Calu3 (cell line): ENCODE results near the gene TSPAN18. TPM values are rescaled to one million over a fixed set of nuclear protein-coding genes. Genes with fewer than 3 reads are reported as not detected.

Experiments
- BruUV-seq: library from RNA; stranded (reverse); fragments of 400-500 nt; replicated peaks from 2 replicates; lab custom pipeline; 2021; lab: Mats Ljungman, UMichigan
- CTCF ChIA-PET: fragments of 300-600 bp; sonication (Branson Sonifier 250); formaldehyde crosslinking; loops from one replicate; lab custom pipeline; 2022; ENCODE audit warnings: antibody characterized with exemption; lab: Charles Lee
- DNase-seq: peaks from one replicate; pipeline ENCODE4 v3.0.0; 2022
- H3K27ac Mint-ChIP-seq: one replicate; pipeline ENCODE4 v1.8.0; 2022; ENCODE audit warnings: mixed read lengths; ENCODE audit not compliant: unreplicated experiment
- H3K27me3 Mint-ChIP-seq: one replicate; pipeline ENCODE4 v1.8.0; 2022; ENCODE audit warnings: mixed read lengths; ENCODE audit not compliant: unreplicated experiment
- H3K36me3 Mint-ChIP-seq: one replicate; pipeline ENCODE4 v1.8.0; 2022; ENCODE audit warnings: mild to moderate bottlenecking, moderate library complexity, mixed read lengths; ENCODE audit not compliant: insufficient read depth, unreplicated experiment
- H3K4me1 Mint-ChIP-seq: one replicate; pipeline ENCODE4 v1.8.0; 2022; ENCODE audit warnings: mild to moderate bottlenecking, low read depth, mixed read lengths; ENCODE audit not compliant: unreplicated experiment
- H3K4me3 Mint-ChIP-seq: one replicate; pipeline ENCODE4 v1.8.0; 2022; ENCODE audit warnings: mild to moderate bottlenecking, low read depth, moderate library complexity, mixed read lengths; ENCODE audit not compliant: unreplicated experiment
- H3K9me3 Mint-ChIP-seq: one replicate; pipeline ENCODE4 v1.8.0; 2022; ENCODE audit warnings: low read depth, mixed read lengths; ENCODE audit not compliant: unreplicated experiment
- CTCF ChIP-seq: fragments of 200-600 bp; IDR thresholded peaks from one replicate; pipeline ENCODE4 v1.8.0; 2022; ENCODE audit warnings: antibody characterized with exemption; ENCODE audit not compliant: unreplicated experiment
- intact Hi-C: fragments of 100-400 bp; cut with micrococcal nuclease; formaldehyde crosslinking; loops from one replicate; pipeline ENCODE4 v1.10.0; 2022; ENCODE audit not compliant: unreplicated experiment
- total RNA-seq: library from RNA; stranded (reverse); gene quantifications from 2 replicates; pipeline ENCODE4 v1.2.3, GENCODE V29; 2022

TSPAN18 gene
- total RNA-seq, 1 experiment from 2014 or later = not detected

GRCh38 chr11:44805596-44805995, 78.8 kb downstream of the TSPAN18 start:
- Mint-ChIP-seq H3K27ac (no peak overlapping the region), H3K27me3 (peaks cover 92% of the 10 kb centered on the region), H3K36me3 (no peaks in the 10 kb centered on the region), H3K4me1 (no peaks in the 10 kb centered on the region), H3K9me3 (no peaks in the 10 kb centered on the region), H3K4me3 (no peak overlapping the region)
- no peak for DNase-seq
- intact Hi-C loops = no loop called here
- no TSS peak for BruUV-seq
- CTCF ChIA-PET = no interaction called here
- no peak for TF ChIP-seq CTCF

- DNase-seq = no peak
- no peak for TF ChIP-seq CTCF
- CTCF ChIA-PET = no interaction called here
- Mint-ChIP-seq H3K27me3 (peaks cover 89% of the 10 kb centered on the region), H3K36me3 (no peaks in the 10 kb centered on the region), H3K27ac (no peak overlapping the region), H3K9me3 (no peaks in the 10 kb centered on the region), H3K4me1 (no peaks in the 10 kb centered on the region), H3K4me3 (no peak overlapping the region)
- intact Hi-C loops = no loop called here
- BruUV-seq = no TSS peak
Measured at GRCh38 chr11:44808053-44808753, 81.4 kb downstream of the TSPAN18 start.

DNA sequence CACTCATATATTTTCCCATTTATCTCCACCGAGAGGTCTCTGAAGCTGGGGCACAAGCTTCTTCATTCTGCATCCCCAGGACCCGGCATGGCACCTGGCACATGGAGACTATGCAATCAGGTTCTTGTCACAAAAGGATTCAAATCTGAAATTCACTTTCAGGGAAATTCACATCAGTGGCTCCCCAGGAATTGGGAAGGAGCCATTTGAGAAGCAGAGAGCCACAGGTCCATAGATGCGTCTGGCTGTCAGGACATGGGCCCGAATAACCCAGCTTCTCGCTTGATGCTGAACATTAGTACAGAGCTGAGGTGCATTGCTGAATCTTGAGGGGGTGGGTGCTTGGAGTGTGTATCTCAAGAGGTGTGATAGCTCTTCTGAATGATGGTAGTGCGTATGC, 82.5 kb downstream of the TSPAN18 start:
- BruUV-seq = no TSS peak
- Mint-ChIP-seq H3K9me3 (no peaks in the 10 kb centered on the region), H3K4me3 (no peak overlapping the region), H3K27ac (no peak overlapping the region), H3K27me3 (peaks cover 87% of the 10 kb centered on the region), H3K36me3 (no peaks in the 10 kb centered on the region), H3K4me1 (no peaks in the 10 kb centered on the region)
- CTCF ChIA-PET = no interaction called here
- no peak for DNase-seq
- no peak for TF ChIP-seq CTCF
- intact Hi-C loops = no loop called here

GRCh38 chr11:44811841-44812448, 85.2 kb downstream of the TSPAN18 start:
- intact Hi-C loops = no loop called here
- no peak overlapping the region for H3K27ac Mint-ChIP-seq
- H3K4me3 Mint-ChIP-seq = no peak overlapping the region
- no peaks in the 10 kb centered on the region for H3K9me3 Mint-ChIP-seq
- H3K4me1 Mint-ChIP-seq = no peaks in the 10 kb centered on the region
- no peak for DNase-seq
- no TSS peak for BruUV-seq
- CTCF ChIA-PET = interaction anchor here (0.7 kb wide), 2 partner anchors 281 to 650 kb away, joined by 3 read pairs; no protein-coding TSS in a partner anchor
- no peak for TF ChIP-seq CTCF
- H3K27me3 Mint-ChIP-seq = peaks cover 84% of the 10 kb centered on the region
- H3K36me3 Mint-ChIP-seq = no peaks in the 10 kb centered on the region
